HEK293 (cell line): ENCODE results near the gene CEP112.

Experiments used
- CTCF ChIA-PET: fragments of 350-600 bp; formaldehyde crosslinking; extraction: SDS; loops from one replicate; lab custom pipeline; 2021; ENCODE audit warnings: antibody characterized with exemption; lab: Yijun Ruan, JAX
- POLR2A ChIA-PET: fragments of 300-600 bp; formaldehyde crosslinking; extraction: SDS; loops from one replicate; lab custom pipeline; 2020; ENCODE audit warnings: antibody characterized with exemption, inconsistent platforms; lab: Yijun Ruan, JAX
- H3K27ac ChIP-seq: fragments of 200-500 bp; sonication (Bioruptor generic); 2 replicates; pipeline ENCODE4 v1.5.1; 2014; ENCODE audit warnings: low read depth, low read length, control low read depth, inconsistent platforms; ENCODE audit errors: extremely low read depth
- H3K36me3 ChIP-seq, 2 experiments: fragments of 200-500 bp in 1 of 2; sonication (Bioruptor generic) in 1 of 2; 1 replicate in 1 of 2; 2 replicates in 1 of 2; pipeline ENCODE4 v1.5.1; 2014 to 2017; ENCODE audit warnings: inconsistent platforms in 2 of 2, low read length in 2 of 2; ENCODE audit not compliant: control insufficient read depth in 2 of 2, insufficient read depth in 1 of 2
- H3K4me1 ChIP-seq: fragments of 200-500 bp; sonication (Bioruptor generic); 2 replicates; pipeline ENCODE4 v1.5.1; 2014; ENCODE audit warnings: mild to moderate bottlenecking, low read length, inconsistent platforms; ENCODE audit not compliant: control insufficient read depth, insufficient read depth
- H3K4me3 ChIP-seq: 2 replicates; pipeline ENCODE4 v1.5.1; 2011; ENCODE audit warnings: low read depth, mild to moderate bottlenecking, control low read depth, low read length, moderate library complexity
- H3K9me3 ChIP-seq: fragments of 200-500 bp; sonication (Bioruptor generic); 2 replicates; pipeline ENCODE4 v1.5.1; 2014; ENCODE audit warnings: low read depth, low read length, inconsistent platforms; ENCODE audit not compliant: control insufficient read depth, insufficient read depth
- KLF1 ChIP-seq: fragments of 450-650 bp; formaldehyde crosslinking; IDR thresholded peaks from 2 replicates; pipeline ENCODE4 v1.5.1; 2016; ENCODE audit warnings: missing biosample characterization, missing genetic modification characterization
- KLF16 ChIP-seq: fragments of 450-650 bp; formaldehyde crosslinking; IDR thresholded peaks from 2 replicates; pipeline ENCODE4 v1.5.1; 2017; ENCODE audit warnings: missing biosample characterization, missing genetic modification characterization
- KLF7 ChIP-seq: fragments of 450-650 bp; formaldehyde crosslinking; IDR thresholded peaks from 2 replicates; pipeline ENCODE4 v1.5.1; 2016; ENCODE audit warnings: missing biosample characterization, missing genetic modification characterization, borderline replicate concordance
- KLF8 ChIP-seq: fragments of 450-650 bp; formaldehyde crosslinking; IDR thresholded peaks from 2 replicates; pipeline ENCODE4 v1.5.1; 2016; ENCODE audit warnings: missing biosample characterization, missing genetic modification characterization
- MEIS1 ChIP-seq: sonication (generic); formaldehyde crosslinking; IDR thresholded peaks from 2 replicates; pipeline ENCODE4 v1.8.1; 2022; ENCODE audit warnings: missing genetic modification reagents, mild to moderate bottlenecking, borderline replicate concordance
- OSR2 ChIP-seq: fragments of 450-650 bp; formaldehyde crosslinking; IDR thresholded peaks from 2 replicates; pipeline ENCODE4 v1.5.1; 2016; ENCODE audit warnings: missing biosample characterization, missing genetic modification characterization
- PATZ1 ChIP-seq: fragments of 450-650 bp; formaldehyde crosslinking; IDR thresholded peaks from 2 replicates; pipeline ENCODE4 v1.5.1; 2016; ENCODE audit warnings: missing biosample characterization, missing genetic modification characterization
- PRDM1 ChIP-seq: fragments of 450-650 bp; formaldehyde crosslinking; IDR thresholded peaks from 2 replicates; pipeline ENCODE4; 2016; ENCODE audit warnings: missing biosample characterization, missing genetic modification characterization
- REPIN1 ChIP-seq: fragments of 450-650 bp; formaldehyde crosslinking; IDR thresholded peaks from 2 replicates; pipeline ENCODE4 v1.5.1; 2017; ENCODE audit warnings: missing biosample characterization, missing genetic modification characterization, low read depth
- SALL2 ChIP-seq: fragments of 450-650 bp; formaldehyde crosslinking; IDR thresholded peaks from 2 replicates; pipeline ENCODE4 v1.5.0; 2017; ENCODE audit warnings: missing biosample characterization, mild to moderate bottlenecking, missing genetic modification characterization, borderline replicate concordance
- SP2 ChIP-seq: fragments of 450-650 bp; formaldehyde crosslinking; IDR thresholded peaks from 2 replicates; pipeline ENCODE4 v1.5.1; 2016; ENCODE audit warnings: missing biosample characterization, missing genetic modification characterization
- SP3 ChIP-seq: fragments of 450-650 bp; formaldehyde crosslinking; IDR thresholded peaks from 2 replicates; pipeline ENCODE4 v1.5.1; 2016; ENCODE audit warnings: missing biosample characterization, missing genetic modification characterization
- WT1 ChIP-seq: fragments of 450-650 bp; formaldehyde crosslinking; IDR thresholded peaks from 2 replicates; pipeline ENCODE4 v1.5.1; 2016; ENCODE audit warnings: missing biosample characterization, missing genetic modification characterization
- ZBTB17 ChIP-seq: fragments of 450-650 bp; formaldehyde crosslinking; IDR thresholded peaks from 2 replicates; pipeline ENCODE4 v1.5.1; 2016; ENCODE audit warnings: missing biosample characterization, missing genetic modification characterization
- ZBTB21 ChIP-seq: fragments of 450-650 bp; formaldehyde crosslinking; IDR thresholded peaks from 2 replicates; pipeline ENCODE4 v1.5.1; 2017; ENCODE audit warnings: missing biosample characterization, missing genetic modification characterization
- ZBTB8A ChIP-seq: fragments of 450-650 bp; formaldehyde crosslinking; IDR thresholded peaks from 2 replicates; pipeline ENCODE4 v1.5.1; 2016; ENCODE audit warnings: missing biosample characterization, missing genetic modification characterization
- ZEB2 ChIP-seq: fragments of 450-650 bp; formaldehyde crosslinking; IDR thresholded peaks from 2 replicates; pipeline ENCODE4 v1.5.1; 2016; ENCODE audit warnings: missing biosample characterization, missing genetic modification characterization
- ZFHX2 ChIP-seq: fragments of 450-650 bp; formaldehyde crosslinking; conservative IDR thresholded peaks from 2 replicates; pipeline ENCODE4 v1.5.1; 2016; ENCODE audit warnings: missing biosample characterization, missing genetic modification characterization
- ZFP37 ChIP-seq: fragments of 450-650 bp; formaldehyde crosslinking; IDR thresholded peaks from 2 replicates; pipeline ENCODE4 v1.5.1; 2016; ENCODE audit warnings: missing biosample characterization, missing genetic modification characterization
- ZNF10 ChIP-seq: fragments of 450-650 bp; formaldehyde crosslinking; IDR thresholded peaks from 2 replicates; pipeline ENCODE4 v1.5.1; 2017; ENCODE audit warnings: missing biosample characterization, missing genetic modification characterization
- ZNF155 ChIP-seq: fragments of 450-650 bp; formaldehyde crosslinking; IDR thresholded peaks from 2 replicates; pipeline ENCODE4 v1.5.1; 2016; ENCODE audit warnings: missing biosample characterization, missing genetic modification characterization
- ZNF184 ChIP-seq: fragments of 450-650 bp; IDR thresholded peaks from 2 replicates; pipeline ENCODE4 v1.5.1; 2018; ENCODE audit warnings: missing biosample characterization, mild to moderate bottlenecking, missing genetic modification characterization
- ZNF335 ChIP-seq: fragments of 450-650 bp; formaldehyde crosslinking; conservative IDR thresholded peaks from 2 replicates; pipeline ENCODE4 v1.5.1; 2016; ENCODE audit warnings: missing biosample characterization, missing genetic modification characterization
- ZNF362 ChIP-seq: fragments of 450-650 bp; formaldehyde crosslinking; IDR thresholded peaks from 2 replicates; pipeline ENCODE4 v1.5.1; 2016; ENCODE audit warnings: missing biosample characterization, missing genetic modification characterization
- ZNF366 ChIP-seq: fragments of 450-650 bp; formaldehyde crosslinking; conservative IDR thresholded peaks from 2 replicates; pipeline ENCODE4 v1.5.1; 2016; ENCODE audit warnings: missing biosample characterization, missing genetic modification characterization
- ZNF660 ChIP-seq: fragments of 450-650 bp; IDR thresholded peaks from 2 replicates; pipeline ENCODE4 v1.5.1; 2018; ENCODE audit warnings: missing biosample characterization, mild to moderate bottlenecking, missing genetic modification characterization
- ZNF701 ChIP-seq: fragments of 450-650 bp; formaldehyde crosslinking; IDR thresholded peaks from 2 replicates; pipeline ENCODE4 v1.5.1; 2016; ENCODE audit warnings: missing biosample characterization, missing genetic modification characterization
- ZNF843 ChIP-seq: fragments of 450-650 bp; formaldehyde crosslinking; IDR thresholded peaks from 2 replicates; pipeline ENCODE4 v1.5.1; 2016; ENCODE audit warnings: missing biosample characterization, missing genetic modification characterization
- ZSCAN5A ChIP-seq: fragments of 450-650 bp; formaldehyde crosslinking; IDR thresholded peaks from 2 replicates; pipeline ENCODE4 v1.5.1; 2016; ENCODE audit warnings: missing biosample characterization, missing genetic modification characterization
- ZXDB ChIP-seq: fragments of 450-650 bp; formaldehyde crosslinking; IDR thresholded peaks from 2 replicates; pipeline ENCODE4 v1.5.1; 2016; ENCODE audit warnings: missing biosample characterization, missing genetic modification characterization
- TF ChIP-seq, protein P1 (sequence below): fragments of 450-650 bp; formaldehyde crosslinking; IDR thresholded peaks from 2 replicates; pipeline ENCODE4 v1.5.1; 2016; ENCODE audit warnings: missing biosample characterization, missing genetic modification characterization, borderline replicate concordance
- TF ChIP-seq, protein P2 (sequence below): IDR thresholded peaks from 2 replicates; pipeline ENCODE4 v1.6.1; 2011; ENCODE audit warnings: mild to moderate bottlenecking, low read depth, low read length, borderline replicate concordance

Gene CEP112

GRCh38 chr17:65750631-65751115 is 441.3 kb downstream of the CEP112 start:
- peaks cover 16% of the 10 kb centered on the region for H3K4me1 ChIP-seq
- H3K9me3 ChIP-seq: no peaks in the 10 kb centered on the region
- no peak overlapping the region for H3K4me3 ChIP-seq
- POLR2A ChIA-PET: interaction anchor here (0.7 kb wide), 1 partner anchor 400 kb away, joined by 3 read pairs; no protein-coding TSS in a partner anchor
- CTCF ChIA-PET: interaction anchor here (0.8 kb wide), 1 partner anchor 458 kb away, joined by 3 read pairs; no protein-coding TSS in a partner anchor
- no peaks in the 10 kb centered on the region for H3K36me3 ChIP-seq
- H3K27ac ChIP-seq: no peak overlapping the region
- TF ChIP-seq ZFP37 (tag by site-specific recombination) (no peak), WT1 (tag by site-specific recombination) (no peak), REPIN1 (tag by site-specific recombination) (peak; percentile 53; the same call in 1 of the 2 replicates), ZNF10 (no peak), ZNF155 (no peak), ZBTB8A (tag by site-specific recombination) (peak; percentile 45; the same call in 1 of the 2 replicates), ZNF184 (tag by site-specific recombination) (0 out of 2 replicates have a peak, but pooled peaks have one; percentile 31), ZNF335 (peak; percentile 22; the same call in 1 of the 2 replicates), ZBTB17 (tag by site-specific recombination) (peak; percentile 52; the same call in 1 of the 2 replicates), SP2 (tag by site-specific recombination) (no peak), MEIS1 (CRISPR knock-in tag) (no peak), ZEB2 (tag by site-specific recombination) (peak; percentile 55; the same call in 1 of the 2 replicates), ZNF366 (tag by site-specific recombination) (peak; percentile 95), KLF1 (tag by site-specific recombination) (peak; percentile 94), ZFHX2 (tag by site-specific recombination) (0 out of 2 replicates have a peak, but pooled peaks have one; percentile 10), ZNF660 (peak; percentile 21; the same call in 1 of the 2 replicates), KLF8 (tag by site-specific recombination) (peak; percentile 77), ZSCAN5A (tag by site-specific recombination) (no peak), ZNF843 (tag by site-specific recombination) (peak; percentile 40; the same call in 1 of the 2 replicates), KLF7 (tag by site-specific recombination) (peak; percentile 65; the same call in 1 of the 2 replicates), ZNF701 (tag by site-specific recombination) (no peak), ZNF362 (tag by site-specific recombination) (peak; percentile 88; the same call in 1 of the 2 replicates), OSR2 (tag by site-specific recombination) (peak; percentile 51; the same call in 1 of the 2 replicates), SALL2 (tag by site-specific recombination) (no peak), ZXDB (tag by site-specific recombination) (peak; percentile 57; the same call in 1 of the 2 replicates), KLF16 (tag by site-specific recombination) (0 out of 2 replicates have a peak, but pooled peaks have one; percentile 47), ZBTB21 (tag by site-specific recombination) (peak; percentile 58; the same call in 1 of the 2 replicates), PATZ1 (0 out of 2 replicates have a peak, but pooled peaks have one; percentile 25), SP3 (tag by site-specific recombination) (0 out of 2 replicates have a peak, but pooled peaks have one; percentile 24), PRDM1 (tag by site-specific recombination) (peak; percentile 97)
- TF ChIP-seq, protein P1, sequence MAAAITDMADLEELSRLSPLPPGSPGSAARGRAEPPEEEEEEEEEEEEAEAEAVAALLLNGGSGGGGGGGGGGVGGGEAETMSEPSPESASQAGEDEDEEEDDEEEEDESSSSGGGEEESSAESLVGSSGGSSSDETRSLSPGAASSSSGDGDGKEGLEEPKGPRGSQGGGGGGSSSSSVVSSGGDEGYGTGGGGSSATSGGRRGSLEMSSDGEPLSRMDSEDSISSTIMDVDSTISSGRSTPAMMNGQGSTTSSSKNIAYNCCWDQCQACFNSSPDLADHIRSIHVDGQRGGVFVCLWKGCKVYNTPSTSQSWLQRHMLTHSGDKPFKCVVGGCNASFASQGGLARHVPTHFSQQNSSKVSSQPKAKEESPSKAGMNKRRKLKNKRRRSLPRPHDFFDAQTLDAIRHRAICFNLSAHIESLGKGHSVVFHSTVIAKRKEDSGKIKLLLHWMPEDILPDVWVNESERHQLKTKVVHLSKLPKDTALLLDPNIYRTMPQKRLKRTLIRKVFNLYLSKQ: no peak
- TF ChIP-seq, protein P2, sequence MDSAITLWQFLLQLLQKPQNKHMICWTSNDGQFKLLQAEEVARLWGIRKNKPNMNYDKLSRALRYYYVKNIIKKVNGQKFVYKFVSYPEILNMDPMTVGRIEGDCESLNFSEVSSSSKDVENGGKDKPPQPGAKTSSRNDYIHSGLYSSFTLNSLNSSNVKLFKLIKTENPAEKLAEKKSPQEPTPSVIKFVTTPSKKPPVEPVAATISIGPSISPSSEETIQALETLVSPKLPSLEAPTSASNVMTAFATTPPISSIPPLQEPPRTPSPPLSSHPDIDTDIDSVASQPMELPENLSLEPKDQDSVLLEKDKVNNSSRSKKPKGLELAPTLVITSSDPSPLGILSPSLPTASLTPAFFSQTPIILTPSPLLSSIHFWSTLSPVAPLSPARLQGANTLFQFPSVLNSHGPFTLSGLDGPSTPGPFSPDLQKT: no peak
